HG03060 (cell line): ENCODE results near the gene PPDPF.
"Not testable (repeated sequence)": the region's sequence is repeated elsewhere in the genome, so short reads cannot be mapped to it uniquely, and the experiment has no call there.

Experiments
- ATAC-seq: cut with Tn5 transposase; IDR thresholded peaks from one replicate; pipeline ENCODE4 v1.9.1; 2021; ENCODE audit warnings: low read depth, moderate number of reproducible peaks; ENCODE audit not compliant: unreplicated experiment

PPDPF gene

GRCh38 chr20:63547725-63548480 lies 27.3 kb downstream of the PPDPF start, which contains the start of gene SRMS:
SRMS (minus strand) TSS chr20:63547749; CDS start chr20:63547463, 286 bp downstream.
- no peak for ATAC-seq

- no peak for ATAC-seq
Observed at GRCh38 chr20:63548542-63548941, 28.0 kb downstream of the PPDPF start.

GRCh38 chr20:63549019-63549418 lies 28.5 kb downstream of the PPDPF start:
- no peak for ATAC-seq

- no peak for ATAC-seq
Observed at GRCh38 chr20:63549679-63550282, 29.2 kb downstream of the PPDPF start.

GRCh38 chr20:63551068-63551467 lies 30.5 kb downstream of the PPDPF start:
- ATAC-seq: no peak

- ATAC-seq: no peak
Observed at GRCh38 chr20:63552481-63553249, 32.1 kb downstream of the PPDPF start.

GRCh38 chr20:63553251-63553932 lies 32.8 kb downstream of the PPDPF start:
- ATAC-seq: no peak

- ATAC-seq: no peak
Observed at GRCh38 chr20:63553933-63554290, 33.3 kb downstream of the PPDPF start, which contains the start of gene FNDC11. FNDC11 (plus strand) TSS chr20:63554159; CDS start chr20:63555664, 1,505 bp downstream.

- ATAC-seq: peak; percentile 32
Observed at GRCh38 chr20:63554361-63555278, 34.1 kb downstream of the PPDPF start.

GRCh38 chr20:63555661-63556381 lies 35.3 kb downstream of the PPDPF start:
- no peak for ATAC-seq

- ATAC-seq: no peak
Observed at GRCh38 chr20:63556873-63557478, 36.4 kb downstream of the PPDPF start.

GRCh38 chr20:63557481-63557891 lies 36.9 kb downstream of the PPDPF start:
- no peak for ATAC-seq

- ATAC-seq: no peak
Observed at GRCh38 chr20:63558804-63559484, 38.4 kb downstream of the PPDPF start.

GRCh38 chr20:63559485-63560332 lies 39.1 kb downstream of the PPDPF start:
- ATAC-seq: not testable (repeated sequence)

- no peak for ATAC-seq
Observed at GRCh38 chr20:63560333-63560805, 39.8 kb downstream of the PPDPF start.

GRCh38 chr20:63560856-63561609 lies 40.5 kb downstream of the PPDPF start:
- no peak for ATAC-seq
